RWPE1 (cell line): ENCODE results near the gene RAB3IL1.

Experiments
- CTCF ChIA-PET: fragments of 350-600 bp; sonication (Branson Sonifier 250); formaldehyde crosslinking; extraction: SDS; loops from one replicate; lab custom pipeline; 2021; lab: Yijun Ruan, JAX
- POLR2A ChIA-PET: fragments of 400-600 bp; formaldehyde crosslinking; extraction: SDS; loops from one replicate; lab custom pipeline; 2020; ENCODE audit warnings: antibody characterized with exemption; ENCODE audit not compliant: low non-redundant PET; lab: Yijun Ruan, JAX
- DNase-seq: peaks from one replicate; pipeline ENCODE4 v3.0.0; 2012; ENCODE audit warnings: low spot score
- H3K27ac ChIP-seq: fragments of 450-650 bp; 2 replicates; pipeline ENCODE4 v1.5.1; 2017
- TF ChIP-seq, protein P1 (sequence below): fragments of 450-650 bp; conservative IDR thresholded peaks from 2 replicates; pipeline ENCODE4 v1.5.1; 2017; ENCODE audit warnings: low read depth, mild to moderate bottlenecking

Gene RAB3IL1

DNA sequence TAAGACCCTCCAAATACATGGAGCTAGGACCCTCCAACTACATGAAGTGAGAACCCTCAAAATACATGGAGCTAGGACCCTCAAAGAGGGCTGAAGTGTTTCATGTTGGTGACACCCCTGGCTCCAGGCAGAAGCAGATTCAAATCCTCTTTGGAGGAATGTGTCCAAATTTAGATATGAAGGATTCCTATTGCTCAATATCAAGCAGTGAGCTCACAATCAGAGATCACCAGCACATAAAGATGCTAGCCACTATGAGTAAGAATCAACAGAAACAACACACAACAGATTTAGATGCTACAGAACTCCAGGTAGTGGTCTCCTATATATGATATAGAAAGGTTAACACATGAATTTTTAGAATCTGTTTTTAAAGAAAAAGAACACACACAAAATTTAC is 11.2 kb upstream of the RAB3IL1 start:
- TF ChIP-seq, protein P1, sequence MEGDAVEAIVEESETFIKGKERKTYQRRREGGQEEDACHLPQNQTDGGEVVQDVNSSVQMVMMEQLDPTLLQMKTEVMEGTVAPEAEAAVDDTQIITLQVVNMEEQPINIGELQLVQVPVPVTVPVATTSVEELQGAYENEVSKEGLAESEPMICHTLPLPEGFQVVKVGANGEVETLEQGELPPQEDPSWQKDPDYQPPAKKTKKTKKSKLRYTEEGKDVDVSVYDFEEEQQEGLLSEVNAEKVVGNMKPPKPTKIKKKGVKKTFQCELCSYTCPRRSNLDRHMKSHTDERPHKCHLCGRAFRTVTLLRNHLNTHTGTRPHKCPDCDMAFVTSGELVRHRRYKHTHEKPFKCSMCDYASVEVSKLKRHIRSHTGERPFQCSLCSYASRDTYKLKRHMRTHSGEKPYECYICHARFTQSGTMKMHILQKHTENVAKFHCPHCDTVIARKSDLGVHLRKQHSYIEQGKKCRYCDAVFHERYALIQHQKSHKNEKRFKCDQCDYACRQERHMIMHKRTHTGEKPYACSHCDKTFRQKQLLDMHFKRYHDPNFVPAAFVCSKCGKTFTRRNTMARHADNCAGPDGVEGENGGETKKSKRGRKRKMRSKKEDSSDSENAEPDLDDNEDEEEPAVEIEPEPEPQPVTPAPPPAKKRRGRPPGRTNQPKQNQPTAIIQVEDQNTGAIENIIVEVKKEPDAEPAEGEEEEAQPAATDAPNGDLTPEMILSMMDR, result no peak
- ChIA-PET POLR2A (no interaction called here), CTCF (interaction anchor here (0.6 to 1.1 kb wide), 2 partner anchors 180 to 482 kb away, joined by 3 to 4 read pairs; no protein-coding TSS in a partner anchor)
- no peak for DNase-seq
- H3K27ac ChIP-seq, result no peak overlapping the region

DNA sequence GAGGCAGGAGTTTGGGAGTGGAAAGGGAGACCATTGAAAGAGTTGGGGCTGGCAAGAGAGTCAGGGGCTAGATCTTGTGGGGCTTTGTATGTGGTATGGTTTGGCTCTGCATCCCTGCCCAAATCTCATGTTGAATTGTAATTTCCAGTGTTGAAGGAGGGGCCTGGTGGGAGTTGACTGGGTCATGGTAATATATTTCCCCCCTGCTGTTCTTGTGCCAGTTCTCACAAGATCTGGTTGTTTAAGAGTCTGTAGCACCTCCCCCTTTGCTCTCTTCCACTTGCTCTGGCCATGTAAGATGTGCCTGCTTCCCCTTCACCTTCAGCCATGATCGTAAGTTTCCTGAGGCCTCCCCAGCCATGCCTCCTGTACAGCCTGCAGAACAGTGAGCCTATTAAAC is 10.1 kb upstream of the RAB3IL1 start:
- ChIA-PET CTCF (interaction anchor here (1.1 kb wide), 1 partner anchor 181 kb away, joined by 3 read pairs; no protein-coding TSS in a partner anchor), POLR2A (no interaction called here)
- no peak for DNase-seq
- H3K27ac ChIP-seq, result no peak overlapping the region
- TF ChIP-seq, protein P1, result no peak

DNA sequence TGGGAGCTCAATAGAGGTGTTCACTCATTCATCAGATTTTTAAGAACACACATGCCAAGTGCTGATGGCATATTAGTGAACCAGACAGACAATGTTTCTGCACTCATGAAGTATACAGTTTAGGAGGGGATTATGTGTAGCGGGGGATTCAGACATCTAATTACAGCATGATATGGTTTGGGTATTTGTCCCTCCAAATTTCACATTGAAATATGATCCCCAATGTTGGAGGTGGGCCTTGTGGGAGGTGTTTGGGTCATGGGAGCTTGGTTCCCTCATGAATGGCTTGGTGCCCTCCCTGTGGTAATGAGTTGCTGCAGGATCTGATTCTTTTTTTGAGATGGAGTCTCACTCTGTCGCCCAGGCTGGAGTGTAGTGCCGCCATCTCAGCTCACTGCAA is 8.9 kb upstream of the RAB3IL1 start:
- no peak for DNase-seq
- ChIA-PET CTCF (no interaction called here), POLR2A (no interaction called here)
- no peak overlapping the region for H3K27ac ChIP-seq
- TF ChIP-seq, protein P1, result no peak

DNA sequence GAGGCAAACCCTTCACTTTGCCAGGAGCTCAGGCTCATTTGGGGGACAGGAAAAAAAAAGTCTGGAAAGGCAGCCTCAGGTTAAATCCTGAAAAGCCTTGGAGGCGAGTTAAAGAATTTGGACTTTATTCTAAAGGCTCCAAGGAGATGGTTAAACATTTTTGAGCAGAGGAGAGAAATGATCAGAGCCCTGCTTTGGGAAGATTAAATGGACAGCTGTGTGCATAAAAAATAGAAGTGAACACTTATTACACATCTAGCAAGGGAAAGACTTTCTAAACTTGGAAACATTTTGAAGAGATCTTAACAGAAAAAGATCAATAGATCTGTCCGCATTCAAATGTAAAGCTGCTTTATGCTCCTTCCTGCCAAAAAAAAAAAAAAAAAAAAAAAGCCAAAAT is 8.4 kb upstream of the RAB3IL1 start:
- ChIA-PET POLR2A (interaction anchor here (0.6 kb wide), 1 partner anchor 17 kb away, joined by 3 read pairs; no protein-coding TSS in a partner anchor), CTCF (no interaction called here)
- TF ChIP-seq, protein P1, result no peak
- no peak for DNase-seq
- no peak overlapping the region for H3K27ac ChIP-seq

DNA sequence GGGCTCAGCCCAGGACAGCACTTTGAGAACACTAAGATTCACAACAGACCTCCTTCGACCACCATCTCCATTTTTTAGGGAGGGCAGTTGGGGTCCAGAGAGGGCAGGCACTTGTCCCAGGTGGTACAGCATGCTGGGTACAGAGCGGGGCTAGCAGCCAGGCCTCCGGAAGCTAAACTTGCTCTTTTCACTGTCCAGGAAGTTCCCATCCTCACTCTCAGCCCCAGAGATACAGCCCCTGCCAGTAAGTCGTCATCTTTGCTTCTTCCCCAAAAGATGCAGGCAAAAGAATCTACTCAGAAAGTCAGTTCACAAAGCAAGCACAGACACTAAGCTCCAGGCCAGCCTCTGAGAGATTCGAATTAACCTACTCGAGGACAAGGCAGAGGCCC is 6.7 kb upstream of the RAB3IL1 start:
- CTCF ChIA-PET, result interaction anchor here (0.8 to 1.5 kb wide), 3 partner anchors 19 to 23 kb away, joined by 3 to 5 read pairs (median 3); no protein-coding TSS in a partner anchor
- no peak overlapping the region for H3K27ac ChIP-seq
- no peak for DNase-seq
- TF ChIP-seq, protein P1, result no peak
- POLR2A ChIA-PET, result no interaction called here

DNA sequence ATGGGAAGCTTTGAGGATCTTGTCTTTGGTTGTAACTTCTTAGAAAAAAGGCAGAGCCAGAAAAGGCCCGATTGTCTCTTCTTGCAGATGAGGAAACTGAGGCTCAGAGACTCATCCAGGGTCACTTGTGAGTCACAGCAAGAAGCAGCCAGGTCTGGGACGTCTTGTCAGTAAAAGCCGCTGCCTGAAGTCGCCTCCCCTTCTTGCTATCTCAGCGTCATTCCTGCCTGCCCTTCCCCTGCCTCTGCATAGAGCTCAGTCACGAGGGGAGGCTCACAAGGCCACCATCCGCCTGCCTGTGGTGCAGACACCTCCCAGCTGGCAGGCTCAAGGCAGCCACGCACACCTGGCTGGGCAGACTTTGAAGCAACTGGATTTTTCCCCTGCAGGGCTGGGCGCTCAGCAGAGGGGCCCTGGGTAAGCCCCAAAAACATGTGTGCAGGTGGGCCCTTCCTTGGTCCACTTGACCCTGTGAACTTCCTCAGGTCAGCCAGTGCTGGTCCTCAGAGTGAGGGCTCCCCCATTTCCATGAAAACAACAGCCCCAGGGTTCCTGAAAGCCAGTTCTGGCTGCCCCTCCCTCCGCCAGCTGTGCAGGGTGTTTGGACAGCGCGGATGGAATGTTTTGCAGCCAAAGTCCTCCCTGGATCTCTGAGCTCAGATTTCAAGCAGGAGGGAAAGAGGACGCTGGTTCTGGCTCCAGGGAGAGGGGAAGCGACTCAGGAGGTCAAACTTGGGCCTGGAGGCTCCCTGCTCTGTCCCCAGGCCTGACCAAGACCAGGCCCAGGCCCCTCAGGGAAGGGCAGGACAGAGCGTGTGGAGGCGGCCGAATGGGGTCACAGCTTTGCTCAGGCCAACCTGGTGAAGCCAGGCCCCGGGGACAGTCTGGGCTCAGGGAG is 6.0 kb upstream of the RAB3IL1 start:
- ChIA-PET CTCF (interaction anchor here (0.6 to 1.5 kb wide), 3 partner anchors 19 to 319 kb away, joined by 3 to 5 read pairs (median 5); no protein-coding TSS in a partner anchor), POLR2A (no interaction called here)
- DNase-seq, result no peak
- no peak overlapping the region for H3K27ac ChIP-seq
- TF ChIP-seq, protein P1, result no peak
